ENCODE measurements around the gene HTR1A. TPM values are rescaled to one million over a fixed set of nuclear protein-coding genes. Genes with fewer than 3 reads are reported as not detected.

Gene HTR1A
- not detected in 2 replicates for total RNA-seq (2014; rRNA removed; shearing (Covaris generic))

DNA sequence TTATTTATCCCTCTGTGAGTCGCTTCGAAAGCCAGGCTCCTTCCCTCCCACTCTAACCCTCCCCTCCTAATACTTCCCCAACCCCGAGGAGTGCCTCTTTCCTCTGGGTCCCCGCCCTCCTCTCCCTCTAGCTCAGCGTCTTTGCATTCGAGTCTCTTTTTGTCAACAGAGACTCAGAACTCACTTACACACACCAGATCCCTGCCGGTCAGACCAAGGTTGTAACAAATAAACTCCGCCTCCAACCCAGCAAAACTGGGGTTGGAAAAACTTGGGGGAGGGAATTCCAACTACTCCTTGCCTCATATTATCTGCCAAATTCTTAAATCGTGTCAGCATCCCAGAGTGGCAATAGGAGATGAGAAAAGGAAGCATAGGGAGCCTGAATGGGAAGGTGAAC lies at the start of gene HTR1A:
Gene HTR1A, minus strand, starts transcription at position 167 of the 400 bp plus-strand sequence. CDS start 726 bp downstream, outside the sequence.
- no peak for DNase-seq (ENCODE audit: low spot score)

DNA sequence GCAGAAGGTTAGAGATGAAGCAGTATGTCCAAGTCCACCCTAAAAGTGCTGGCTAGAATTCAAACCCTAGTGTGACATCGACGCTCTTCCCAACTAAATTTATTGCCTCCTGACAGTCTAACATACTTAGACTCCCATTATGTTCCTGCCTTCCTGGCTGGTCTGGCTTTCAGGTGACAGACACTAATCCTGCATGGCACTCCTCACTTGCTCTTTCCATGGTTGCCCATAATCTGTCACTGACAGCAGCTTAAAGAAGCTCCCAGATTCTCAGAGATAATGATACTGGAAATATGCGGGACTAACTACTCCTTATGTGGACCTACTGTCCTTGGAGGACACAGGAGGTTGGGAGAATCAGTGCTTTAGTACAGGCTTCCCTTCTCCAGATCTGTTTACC lies 41.7 kb upstream of the HTR1A start:
- DNase-seq (ENCODE audit: low spot score): no peak

DNA sequence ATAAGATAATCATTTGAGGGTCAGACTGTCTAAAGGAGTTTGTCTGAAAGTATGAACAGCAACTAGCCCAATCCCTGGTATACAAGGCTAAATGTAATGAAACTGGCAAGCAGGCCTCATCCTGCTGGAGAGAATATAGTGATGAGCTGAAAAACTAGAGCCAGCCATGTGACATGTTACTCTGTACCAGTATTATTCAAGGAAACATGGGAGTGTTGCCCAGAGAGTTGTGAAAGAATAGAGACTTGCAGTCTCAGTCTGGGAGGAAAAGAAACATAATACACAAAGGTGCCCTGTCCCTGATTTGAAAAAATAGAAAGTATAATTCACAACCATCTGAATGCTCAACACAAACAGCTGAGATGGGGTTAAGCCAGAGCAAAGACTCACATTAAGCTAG lies 37.9 kb upstream of the HTR1A start:
- no peak for DNase-seq (ENCODE audit: low spot score)

DNA sequence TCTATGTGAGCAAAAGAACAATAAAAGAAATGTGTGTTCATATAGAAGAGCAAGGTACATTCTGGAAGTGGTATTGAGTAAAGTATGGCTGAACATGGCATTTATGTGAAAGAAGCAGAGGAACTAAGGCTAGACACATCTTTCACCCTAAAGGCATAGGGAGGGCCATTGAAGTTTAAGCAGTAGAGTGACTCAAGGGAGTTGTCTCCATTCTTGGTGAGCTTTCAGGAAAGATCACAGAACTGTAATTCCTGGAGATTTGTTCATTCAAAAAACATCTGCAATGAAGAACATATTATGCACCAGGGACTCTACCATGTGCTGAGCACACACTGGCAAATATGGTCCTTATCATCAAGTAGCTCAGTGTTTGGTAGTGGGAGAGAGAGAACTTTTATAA lies 24.8 kb upstream of the HTR1A start:
- DNase-seq (ENCODE audit: low spot score): no peak

DNA sequence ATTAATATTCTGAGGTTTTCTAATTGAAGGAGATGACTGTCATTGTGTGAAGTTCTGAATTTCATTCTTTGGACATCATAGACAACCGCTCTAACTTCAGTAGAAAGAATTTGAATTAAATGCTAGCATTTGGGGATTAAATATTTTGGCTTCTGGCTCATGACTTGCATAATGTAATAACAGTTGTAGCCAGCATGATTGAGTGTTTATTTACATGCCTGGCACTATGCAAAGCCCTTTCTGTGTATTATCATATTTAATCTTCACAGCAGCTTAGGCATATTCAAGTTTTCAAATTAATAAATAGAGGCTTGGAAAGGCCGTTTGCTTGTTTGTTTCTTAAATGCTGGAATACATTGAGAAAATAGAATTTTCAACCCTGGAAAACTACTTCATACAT lies 19.6 kb upstream of the HTR1A start:
- no peak for DNase-seq (ENCODE audit: low spot score)

DNA sequence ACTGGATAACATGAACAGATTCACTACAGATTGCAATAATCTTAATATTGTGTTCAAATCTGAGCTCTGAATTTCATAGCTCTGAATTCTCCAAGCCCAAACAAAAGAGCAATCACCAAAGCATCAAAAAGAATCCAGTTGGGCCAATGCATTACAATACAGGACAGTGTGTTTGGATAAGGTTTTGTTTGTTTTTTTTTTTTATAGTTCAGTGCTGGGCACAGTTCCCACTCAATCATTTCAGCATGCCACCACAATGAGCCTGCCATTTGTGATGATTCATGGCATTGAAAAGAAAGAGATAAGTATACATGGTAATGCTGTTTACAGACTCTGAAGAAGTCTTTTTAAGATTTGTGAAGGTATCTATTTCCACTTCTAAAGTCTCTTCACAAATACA lies 1.7 kb upstream of the HTR1A start:
- no peak for DNase-seq (ENCODE audit: low spot score)

DNA sequence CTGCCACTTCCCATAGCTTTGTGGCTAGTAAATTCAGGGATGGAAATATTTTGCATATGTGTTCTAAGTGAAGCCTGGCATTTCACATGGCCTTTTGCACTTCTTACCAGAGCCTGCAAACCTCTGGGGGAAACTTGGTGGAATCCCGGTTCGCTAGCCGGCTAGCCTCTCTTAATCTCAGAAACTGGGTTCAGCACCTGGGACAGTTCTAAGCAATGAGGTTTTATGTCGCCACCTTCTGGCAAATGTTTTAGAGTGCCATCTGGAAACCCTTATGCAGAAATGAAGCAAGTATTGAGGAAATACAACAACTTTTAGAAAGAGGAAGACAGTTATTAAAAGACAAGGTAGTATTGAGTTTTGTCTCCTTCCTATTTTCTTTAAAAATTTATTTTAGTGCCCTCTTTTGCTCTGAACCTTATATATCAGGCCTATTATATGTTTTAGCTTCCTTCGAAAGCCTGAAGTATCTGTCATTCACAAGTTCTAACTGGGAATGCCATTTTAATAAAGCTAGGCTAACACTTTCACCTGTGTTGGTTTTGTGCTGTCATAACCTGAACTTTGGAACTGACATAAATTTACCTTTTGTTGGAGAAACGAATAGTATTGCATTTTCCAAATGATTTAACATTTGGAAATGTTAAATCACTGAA lies 963 bp upstream of the HTR1A start:
- peak; percentile 63 for DNase-seq (ENCODE audit: low spot score)

DNA sequence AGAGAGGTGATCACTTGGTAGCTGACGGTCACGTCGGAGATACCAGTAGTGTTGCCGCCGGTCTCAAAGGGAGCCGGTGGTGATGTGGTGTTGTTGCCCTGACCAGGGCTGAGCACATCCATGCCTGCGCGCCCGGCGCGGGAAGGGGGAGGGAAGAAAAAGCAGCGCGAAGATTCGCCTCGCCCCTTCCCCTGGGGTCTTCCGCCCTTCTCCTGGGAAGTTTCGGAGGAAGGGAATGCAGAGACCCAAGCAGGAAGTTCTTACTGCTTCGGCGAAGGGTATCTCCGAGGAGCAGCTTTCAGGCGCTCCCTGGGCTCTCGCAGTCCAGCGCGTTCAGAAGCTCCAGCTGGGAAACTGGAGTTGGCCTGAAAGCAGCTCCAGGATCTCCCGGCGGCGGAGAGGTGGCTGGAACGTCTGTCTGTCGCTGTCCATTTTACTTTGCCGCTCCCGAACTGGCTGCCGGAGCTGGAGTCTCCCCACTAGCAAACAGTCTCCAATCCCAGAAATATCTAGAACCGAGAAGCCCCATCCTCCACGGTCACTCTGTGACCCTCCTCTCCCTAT lies 565 bp downstream of the HTR1A start:
- no peak for DNase-seq (ENCODE audit: low spot score)

DNA sequence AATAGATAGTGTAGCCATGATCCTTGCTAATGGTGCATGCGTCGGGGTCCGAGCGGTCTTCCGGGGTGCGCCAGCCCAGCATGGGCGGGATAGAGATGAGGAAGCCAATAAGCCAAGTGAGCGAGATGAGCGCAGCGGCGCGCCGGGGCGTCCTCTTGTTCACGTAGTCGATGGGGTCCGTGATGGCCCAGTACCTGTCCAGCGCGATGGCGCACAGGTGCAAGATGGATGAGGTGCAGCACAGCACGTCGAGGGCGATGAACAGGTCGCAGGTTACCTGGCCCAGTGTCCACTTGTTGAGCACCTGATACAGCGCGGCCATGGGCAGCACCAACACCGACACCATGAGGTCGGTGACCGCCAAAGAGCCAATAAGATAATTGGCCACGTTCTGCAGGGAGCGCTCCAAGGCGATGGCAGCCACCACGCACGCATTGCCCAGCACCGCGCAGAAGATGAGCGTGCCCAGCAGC lies 1.1 kb downstream of the HTR1A start:
- DNase-seq (ENCODE audit: low spot score): no peak

DNA sequence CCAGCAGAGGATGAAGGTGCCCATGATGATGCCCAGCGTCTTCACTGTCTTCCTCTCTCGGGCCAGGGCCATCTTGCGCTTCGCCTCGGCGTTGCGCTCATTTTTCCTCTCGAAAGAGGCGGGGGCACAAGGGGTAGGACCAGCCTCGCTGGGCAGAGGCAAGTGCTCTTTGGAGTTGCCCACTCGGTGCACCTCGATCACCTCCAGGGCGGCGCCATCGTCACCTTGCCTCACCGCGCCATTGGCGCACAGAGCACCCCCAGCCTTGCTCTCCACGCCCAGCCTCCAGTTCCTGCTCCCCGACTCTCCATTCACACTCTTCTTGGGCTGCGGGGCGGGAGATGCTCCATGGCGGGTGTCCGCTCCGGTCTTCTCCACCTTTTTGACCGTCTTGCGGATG lies 1.6 kb downstream of the HTR1A start:
- DNase-seq (ENCODE audit: low spot score): no peak

DNA sequence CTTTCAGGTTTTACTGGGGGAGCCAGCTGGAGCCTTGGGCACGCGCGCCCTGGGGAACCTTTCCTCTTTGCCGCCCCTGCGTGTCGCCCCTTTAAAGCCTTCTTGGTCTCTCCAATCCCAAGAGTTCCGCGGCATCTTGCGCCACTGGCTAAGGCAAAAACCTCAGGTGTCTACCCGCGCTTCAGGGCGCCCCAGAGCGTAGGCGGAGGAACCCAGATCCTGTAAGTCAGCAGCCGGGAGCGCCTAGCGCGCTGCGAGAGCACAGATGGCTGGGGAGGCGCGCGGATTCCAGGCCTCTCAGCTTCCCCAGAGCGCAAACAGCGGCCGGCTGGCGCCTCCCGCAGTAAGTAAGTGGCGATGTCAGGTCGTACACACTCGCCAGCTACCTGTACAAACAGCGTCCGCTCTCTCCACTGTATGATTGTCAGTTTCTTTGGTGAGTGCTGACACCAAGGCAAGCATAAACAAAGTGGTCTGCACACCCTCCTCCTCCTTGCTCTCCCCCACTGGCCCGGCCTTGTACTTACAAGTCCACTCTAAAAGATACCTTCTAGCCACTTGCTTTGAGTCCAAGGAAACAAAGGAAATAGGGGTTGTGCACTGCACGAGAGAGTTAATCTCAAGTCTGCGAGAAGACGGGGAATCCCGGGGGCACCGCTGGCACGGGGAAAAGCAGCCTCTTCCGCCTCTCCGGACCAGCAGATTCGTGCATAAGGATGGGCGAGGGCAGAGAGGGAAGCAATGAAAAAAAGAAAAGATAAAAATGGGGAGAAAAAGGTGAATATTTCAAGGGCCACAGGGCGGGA lies 2.9 kb downstream of the HTR1A start:
- DNase-seq (ENCODE audit: low spot score): no peak

DNA sequence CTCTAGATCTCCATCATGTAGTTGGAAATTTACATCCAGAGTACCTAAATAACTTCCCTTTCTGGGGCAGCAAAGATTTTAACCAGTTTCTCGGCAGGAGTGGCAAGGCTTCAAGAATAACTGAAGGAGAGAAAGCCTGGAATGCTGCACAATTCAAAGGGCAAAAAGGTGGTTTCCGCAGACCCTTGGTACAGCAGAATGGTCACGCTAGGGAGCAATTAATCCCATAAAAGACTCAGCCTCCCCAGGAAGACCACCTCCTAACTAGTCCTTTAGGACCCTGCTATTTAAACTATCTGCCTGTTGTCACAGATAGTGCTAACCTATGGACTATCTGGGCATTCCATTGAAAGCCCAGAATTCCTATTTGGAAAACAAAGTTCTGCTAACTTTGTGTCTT lies 3.6 kb downstream of the HTR1A start:
- DNase-seq (ENCODE audit: low spot score): no peak

DNA sequence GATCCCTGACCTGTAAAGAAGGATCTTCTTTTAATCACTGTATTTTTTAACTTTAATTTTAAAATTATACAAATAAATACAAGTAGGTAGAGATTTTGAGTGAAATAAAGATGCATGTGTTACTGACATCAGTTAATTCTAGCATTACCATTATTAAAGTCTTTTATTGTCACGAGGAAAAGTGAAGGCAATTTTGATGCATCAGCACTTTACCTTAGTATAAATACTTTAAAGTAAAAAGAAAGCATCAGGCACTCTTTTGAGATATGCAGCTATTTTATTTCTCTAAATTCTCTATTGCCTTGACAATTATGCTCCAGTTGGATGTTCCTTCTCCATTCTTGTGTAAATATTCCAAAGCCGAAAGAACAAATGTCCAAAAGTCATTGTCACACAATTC lies 4.6 kb downstream of the HTR1A start:
- no peak for DNase-seq (ENCODE audit: low spot score)

DNA sequence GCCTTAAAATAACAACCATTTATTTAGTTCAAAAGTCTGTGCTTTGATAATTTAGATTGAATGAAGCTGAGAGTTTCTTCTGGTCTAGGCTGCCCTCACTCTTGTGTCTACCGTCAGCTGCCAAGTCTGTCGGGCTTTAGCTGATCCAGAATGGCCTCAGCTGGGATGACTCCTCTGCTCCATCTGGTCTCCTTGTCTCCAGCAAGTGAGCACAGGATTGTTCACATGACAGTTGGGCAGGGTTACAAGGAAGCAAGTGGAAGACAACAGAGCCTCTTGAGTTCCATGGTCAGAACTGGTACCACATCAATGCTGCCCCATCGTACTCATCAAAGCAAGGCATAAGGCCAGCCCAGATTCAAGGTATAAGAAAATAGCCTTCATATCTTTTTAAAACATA lies 9.0 kb downstream of the HTR1A start:
- DNase-seq (ENCODE audit: low spot score): no peak

DNA sequence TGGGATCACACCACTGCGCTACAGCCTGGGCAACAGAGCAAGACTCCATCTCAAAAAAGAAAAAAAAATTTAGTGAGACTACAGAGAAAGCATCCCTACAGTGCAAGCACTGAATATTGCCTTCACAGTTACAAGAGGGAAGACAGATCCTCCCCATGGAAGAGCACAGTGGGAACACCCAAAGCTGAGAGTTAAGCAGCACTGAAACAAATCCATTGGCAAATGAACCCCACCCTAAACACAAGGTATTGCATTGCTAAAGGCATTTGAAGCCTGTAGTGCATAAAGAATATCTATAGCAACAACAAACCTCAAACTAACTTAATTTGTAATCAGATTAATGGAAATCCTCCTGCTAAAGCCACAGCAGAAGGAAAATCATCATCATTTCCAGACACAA lies 27.1 kb downstream of the HTR1A start:
- DNase-seq (ENCODE audit: low spot score): no peak

DNA sequence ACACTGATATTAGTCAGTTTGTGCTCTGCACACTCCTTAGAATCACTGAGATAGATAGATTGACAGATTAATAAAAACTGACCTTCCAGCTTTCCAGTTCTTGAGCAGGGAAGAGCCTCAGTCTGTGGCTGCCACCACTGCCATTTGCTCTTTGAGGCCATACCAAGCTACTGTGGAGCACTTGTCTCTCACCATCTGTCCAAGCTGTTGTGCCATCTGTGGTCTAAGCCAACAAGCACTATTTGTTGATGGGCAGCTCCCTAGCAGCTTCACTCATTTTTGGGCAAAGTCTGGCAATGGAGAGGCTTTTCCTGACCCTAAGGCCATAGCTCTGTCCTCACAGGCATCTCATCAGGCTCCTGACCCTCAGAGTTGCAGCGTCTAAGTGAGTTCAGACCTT lies 30.4 kb downstream of the HTR1A start:
- DNase-seq (ENCODE audit: low spot score): no peak

DNA sequence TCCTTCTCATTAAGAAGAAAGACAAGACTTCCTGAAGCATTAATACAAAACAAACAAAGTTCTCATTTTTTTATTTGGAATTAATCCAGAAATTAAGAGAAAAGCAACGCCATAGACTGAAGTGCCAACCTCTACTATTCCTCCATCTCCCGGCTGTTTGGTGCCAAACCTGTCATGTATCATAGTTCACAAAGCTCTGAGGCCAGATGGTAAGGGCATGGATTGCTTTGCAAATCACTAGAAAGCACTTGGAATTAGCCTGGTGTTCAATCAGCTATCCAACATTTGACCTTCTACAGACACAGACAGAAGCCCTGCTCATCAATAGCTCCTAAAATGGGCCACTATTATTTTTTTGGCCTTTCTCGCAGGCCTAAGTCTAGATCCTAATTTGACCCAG lies 33.8 kb downstream of the HTR1A start:
- no peak for DNase-seq (ENCODE audit: low spot score)

DNA sequence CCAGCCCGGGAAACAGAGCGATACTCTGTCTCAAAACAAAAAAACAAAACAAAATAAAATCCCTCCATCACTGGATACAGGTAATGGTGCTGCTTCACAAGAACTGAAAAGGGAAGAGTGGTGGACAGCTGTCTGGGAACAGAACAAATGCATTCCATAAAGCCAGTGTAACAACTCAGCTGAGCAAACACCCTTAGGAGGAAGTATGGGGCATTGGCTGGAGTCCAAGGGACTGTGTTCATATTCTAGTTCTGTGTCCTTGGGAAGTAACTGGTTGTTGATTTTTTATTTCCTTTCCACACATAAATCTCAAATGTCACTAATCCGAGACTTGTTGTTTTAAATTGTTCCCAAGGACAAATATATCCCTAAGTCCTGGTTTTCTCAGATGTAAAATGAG lies 38.3 kb downstream of the HTR1A start:
- no peak for DNase-seq (ENCODE audit: low spot score)

DNA sequence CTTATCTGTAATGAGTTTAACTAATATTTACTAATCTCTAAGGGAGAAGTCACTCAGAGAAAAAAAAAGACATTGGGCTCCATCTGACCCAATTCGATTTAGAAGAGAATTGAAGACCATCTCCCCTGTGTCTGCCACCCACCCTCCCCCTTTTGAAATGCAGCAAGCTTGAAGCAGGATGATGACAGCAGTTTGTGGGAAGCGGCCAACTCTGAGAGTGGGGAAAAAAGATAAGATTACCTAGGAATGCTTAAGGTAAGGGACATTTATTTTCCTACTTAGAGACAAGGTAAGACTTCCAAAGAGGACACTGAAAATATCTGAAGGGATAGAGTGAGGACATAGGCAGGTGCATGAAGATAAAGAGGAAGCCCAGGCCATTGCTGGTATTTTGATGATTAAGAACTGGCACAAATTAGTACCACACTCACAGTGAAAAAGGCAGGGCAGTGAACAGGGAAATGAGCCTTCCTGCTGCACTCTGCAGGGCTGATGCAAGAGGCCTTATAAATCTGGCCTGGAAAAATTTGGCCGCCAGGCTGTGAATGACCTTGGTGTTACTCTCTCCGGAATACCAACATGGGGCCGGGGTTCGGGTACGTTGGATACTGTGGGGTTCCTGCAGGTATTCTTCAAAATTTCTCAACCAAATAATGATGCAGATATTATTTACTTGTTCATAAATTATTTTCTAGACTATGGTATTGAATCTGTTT lies 42.3 kb downstream of the HTR1A start:
- no peak for DNase-seq (ENCODE audit: low spot score)

DNA sequence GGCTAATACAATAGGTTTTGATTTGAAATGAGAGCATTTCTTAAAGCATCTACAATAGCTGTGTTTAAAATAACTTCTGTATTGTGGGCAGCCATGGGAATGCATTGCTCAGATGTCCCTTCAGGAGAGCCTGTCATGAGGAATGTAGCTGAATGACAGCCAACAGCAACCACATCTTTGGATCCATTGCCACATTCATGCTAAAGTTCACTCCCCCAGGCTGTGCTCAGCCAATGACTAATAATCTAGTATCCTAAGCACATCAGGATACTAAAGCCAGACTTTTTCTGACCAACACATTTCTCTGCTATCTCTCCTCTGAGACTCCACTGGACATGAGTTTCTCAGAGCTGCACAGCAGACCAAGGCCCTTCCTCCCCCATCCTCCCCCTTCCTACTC lies 45.5 kb downstream of the HTR1A start:
- DNase-seq (ENCODE audit: low spot score): peak; percentile 6

DNA sequence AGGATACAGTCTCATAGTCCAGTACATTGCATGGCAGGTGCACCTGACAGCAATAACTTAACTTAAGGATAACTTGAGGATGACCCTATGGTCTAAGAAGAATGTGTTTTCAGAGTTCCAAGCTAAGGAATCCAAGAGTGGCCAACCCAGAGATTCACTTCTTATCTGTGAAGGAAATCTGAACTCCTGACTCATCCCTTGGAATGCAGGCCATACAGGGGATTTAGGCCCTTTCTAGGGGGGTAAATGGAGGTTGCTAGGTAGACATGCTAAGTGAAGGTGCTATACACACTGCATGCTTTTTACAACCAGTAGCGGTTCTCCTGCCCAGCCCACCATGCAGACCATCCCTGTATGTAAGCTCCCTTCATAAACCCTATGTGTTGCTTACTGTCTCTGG lies 50.4 kb downstream of the HTR1A start:
- no peak for DNase-seq (ENCODE audit: low spot score)
